H1 (cell line): ENCODE data around the gene AMN1. TPM values are rescaled to one million over a fixed set of nuclear protein-coding genes. Genes with fewer than 3 reads are reported as not detected.

Source experiments
- CTCF ChIA-PET: fragments of 300-600 bp; sonication (Branson Sonifier 250); formaldehyde crosslinking; loops from one replicate; lab custom pipeline; 2021; ENCODE audit not compliant: partially characterized antibody; lab: Charles Lee
- POLR2A ChIA-PET: fragments of 300-600 bp; sonication (Branson Sonifier 250); formaldehyde crosslinking; loops from one replicate; lab custom pipeline; 2021; ENCODE audit warnings: inconsistent platforms; ENCODE audit not compliant: partially characterized antibody; lab: Charles Lee
- DNase-seq, 2 experiments: peaks; one replicate each; pipeline versions ENCODE4 v3.0.0 to v3.0.0-alpha.2; 2010 to 2022; ENCODE audit warnings: low spot score in 2 of 2, low read depth in 1 of 2, mixed read lengths in 1 of 2
- FAIRE-seq: peaks from 2 replicates; lab custom pipeline; 2011; peaks lifted over from hg19 to GRCh38; lab: Jason Lieb, UNC
- H2AFZ ChIP-seq: 2 replicates; pipeline ENCODE4 v1.8.1; 2012; ENCODE audit warnings: low read length, inconsistent platforms
- H2AK5ac ChIP-seq: 2 replicates; pipeline ENCODE4 v1.6.1; 2013; ENCODE audit warnings: low read depth, low read length
- H2BK120ac ChIP-seq: replicated peaks from 2 replicates; pipeline ENCODE3; 2013; ENCODE audit warnings: low read depth, low read length, inconsistent platforms
- H2BK12ac ChIP-seq: 2 replicates; pipeline ENCODE4 v1.6.1; 2013; ENCODE audit warnings: low read depth, low read length
- H2BK15ac ChIP-seq: 2 replicates; pipeline ENCODE4 v1.6.1; 2013; ENCODE audit warnings: low read length
- H2BK20ac ChIP-seq: 2 replicates; pipeline ENCODE4 v1.6.1; 2013; ENCODE audit warnings: low read length
- H2BK5ac ChIP-seq: 2 replicates; pipeline ENCODE4 v1.6.1; 2013; ENCODE audit warnings: low read depth, low read length
- H3K14ac ChIP-seq: 2 replicates; pipeline ENCODE4 v1.6.1; 2013; ENCODE audit warnings: inconsistent platforms; ENCODE audit not compliant: insufficient read length
- H3K18ac ChIP-seq: 2 replicates; pipeline ENCODE4 v1.6.1; 2013; ENCODE audit warnings: low read length; ENCODE audit errors: extremely low read depth
- H3K23ac ChIP-seq: 2 replicates; pipeline ENCODE4 v1.6.1; 2013; ENCODE audit warnings: inconsistent platforms; ENCODE audit not compliant: insufficient read length
- H3K23me2 ChIP-seq: 2 replicates; pipeline ENCODE4 v1.6.1; 2013; ENCODE audit warnings: low read depth, low read length
- H3K27ac ChIP-seq: 2 replicates; pipeline ENCODE4 v1.6.1; 2011; ENCODE audit warnings: low read depth, low read length, inconsistent platforms
- H3K27me3 ChIP-seq, 4 experiments: replicated peaks in 1 of 4; 1 replicate in 1 of 4; 2 replicates in 3 of 4; pipeline versions ENCODE4 v1.6.1 to v1.8.1; 2011 to 2013; ENCODE audit warnings: low read length in 3 of 4, mild to moderate bottlenecking in 3 of 4, inconsistent platforms in 2 of 4, mixed read lengths in 2 of 4, moderate library complexity in 1 of 4; ENCODE audit not compliant: control insufficient read depth in 3 of 4, insufficient read depth in 3 of 4; ENCODE audit errors: extremely low read depth in 1 of 4
- H3K36me3 ChIP-seq, 4 experiments: 2 replicates each; pipeline versions ENCODE4 v1.6.1 to v1.8.1; 2011 to 2013; ENCODE audit warnings: mild to moderate bottlenecking in 4 of 4, low read length in 3 of 4, moderate library complexity in 2 of 4, control low read depth in 1 of 4, inconsistent platforms in 1 of 4; ENCODE audit not compliant: insufficient read depth in 4 of 4, control insufficient read depth in 2 of 4
- H3K4ac ChIP-seq: replicated peaks from 2 replicates; pipeline ENCODE3; 2013; ENCODE audit warnings: low read length, low read depth, mixed read lengths, inconsistent platforms; ENCODE audit not compliant: insufficient read length
- H3K4me1 ChIP-seq, 4 experiments: replicated peaks in 1 of 4; 1 replicate in 1 of 4; 2 replicates in 3 of 4; pipeline versions ENCODE4 v1.6.1 to v1.8.1; 2011 to 2013; ENCODE audit warnings: low read length in 3 of 4, inconsistent platforms in 2 of 4, mixed read lengths in 1 of 4; ENCODE audit not compliant: insufficient read depth in 4 of 4, control insufficient read depth in 3 of 4
- H3K4me2 ChIP-seq, 2 experiments: 2 replicates each; pipeline versions ENCODE4 v1.6.1 to v1.8.1; 2011 to 2013; ENCODE audit warnings: low read depth in 2 of 2, low read length in 2 of 2, control low read depth in 1 of 2, inconsistent platforms in 1 of 2, mild to moderate bottlenecking in 1 of 2; ENCODE audit not compliant: insufficient read depth in 1 of 2
- H3K4me3 ChIP-seq, 4 experiments: fragments of 200-600, 300-600 bp in 1 of 4; sonication (generic), shearing (Covaris generic), sonication (Bioruptor Twin) in 1 of 4; 2 replicates each; pipeline versions ENCODE4 v1.5.1 to v1.8.1; 2011 to 2016; ENCODE audit warnings: low read length in 4 of 4, low read depth in 3 of 4, control low read depth in 2 of 4, inconsistent platforms in 2 of 4, mild to moderate bottlenecking in 2 of 4, mixed read lengths in 1 of 4, moderate library complexity in 1 of 4; ENCODE audit not compliant: insufficient read depth in 2 of 4; ENCODE audit errors: extremely low read depth in 1 of 4
- H3K56ac ChIP-seq: replicated peaks from 2 replicates; pipeline ENCODE3; 2013; ENCODE audit warnings: low read depth, mild to moderate bottlenecking, mixed read lengths, low read length, inconsistent platforms; ENCODE audit not compliant: insufficient read length
- H3K79me1 ChIP-seq: 2 replicates; pipeline ENCODE4 v1.6.1; 2013; ENCODE audit warnings: low read depth, low read length, control low read depth
- H3K79me2 ChIP-seq, 2 experiments: 2 replicates each; pipeline versions ENCODE4 v1.6.1 to v1.8.1; 2012 to 2013; ENCODE audit warnings: low read length in 2 of 2, mild to moderate bottlenecking in 2 of 2, inconsistent platforms in 1 of 2; ENCODE audit not compliant: insufficient read depth in 2 of 2, control insufficient read depth in 1 of 2
- H3K9ac ChIP-seq, 4 experiments: replicated peaks in 1 of 4; 1 replicate in 1 of 4; 2 replicates in 3 of 4; pipeline versions ENCODE4 v1.6.1 to v1.8.1; 2011 to 2013; ENCODE audit warnings: low read depth in 3 of 4, low read length in 3 of 4, control low read depth in 2 of 4, mild to moderate bottlenecking in 2 of 4, moderate library complexity in 2 of 4, inconsistent platforms in 1 of 4; ENCODE audit errors: extremely low read depth in 1 of 4
- H3K9me3 ChIP-seq, 2 experiments: 2 replicates each; pipeline versions ENCODE4 v1.6.1 to v1.8.1; 2012 to 2013; ENCODE audit warnings: mild to moderate bottlenecking in 2 of 2, moderate library complexity in 2 of 2, control low read depth in 1 of 2, inconsistent platforms in 1 of 2, low read depth in 1 of 2, low read length in 1 of 2, mixed read lengths in 1 of 2; ENCODE audit not compliant: insufficient read depth in 2 of 2
- H4K20me1 ChIP-seq, 2 experiments: replicated peaks in 1 of 2; 2 replicates each; pipeline versions ENCODE3 to v1.8.1; 2011 to 2013; ENCODE audit warnings: inconsistent platforms in 2 of 2, low read length in 2 of 2, mild to moderate bottlenecking in 1 of 2; ENCODE audit not compliant: insufficient read depth in 2 of 2, control insufficient read depth in 1 of 2
- H4K5ac ChIP-seq: 2 replicates; pipeline ENCODE4 v1.6.1; 2013; ENCODE audit warnings: low read length, low read depth, mixed read lengths, inconsistent platforms; ENCODE audit not compliant: insufficient read length
- H4K8ac ChIP-seq: 2 replicates; pipeline ENCODE4 v1.8.0; 2013; ENCODE audit warnings: mild to moderate bottlenecking, moderate library complexity, low read length, inconsistent platforms; ENCODE audit not compliant: insufficient read depth; ENCODE audit errors: extremely low read depth
- H4K91ac ChIP-seq: replicated peaks from 2 replicates; pipeline ENCODE3; 2013; ENCODE audit warnings: low read length, mixed read lengths, inconsistent platforms; ENCODE audit not compliant: insufficient read length
- BCL11A ChIP-seq, 2 experiments: IDR thresholded peaks; one replicate each; pipeline ENCODE4 v1.6.1; 2011; ENCODE audit warnings: low read depth in 2 of 2, low read length in 2 of 2, mild to moderate bottlenecking in 2 of 2
- EGR1 ChIP-seq: IDR thresholded peaks from 2 replicates; pipeline ENCODE4 v1.6.1; 2011; ENCODE audit warnings: low read depth, low read length, borderline replicate concordance
- EP300 ChIP-seq, 2 experiments: IDR thresholded peaks; 1 replicate in 1 of 2; 2 replicates in 1 of 2; pipeline ENCODE4 v1.6.1; 2011 to 2012; ENCODE audit warnings: low read depth in 2 of 2, low read length in 2 of 2, mild to moderate bottlenecking in 2 of 2, borderline replicate concordance in 1 of 2, inconsistent platforms in 1 of 2, moderate library complexity in 1 of 2
- JUN ChIP-seq: IDR thresholded peaks from 2 replicates; pipeline ENCODE4 v1.6.1; 2011; ENCODE audit warnings: low read depth, mild to moderate bottlenecking, improper control_type of control experiment, low read length
- KDM4A ChIP-seq: IDR thresholded peaks from one replicate; pipeline ENCODE4 v1.7.1; 2012; ENCODE audit warnings: low read depth, mild to moderate bottlenecking, moderate library complexity, low read length, inconsistent platforms; ENCODE audit not compliant: severe bottlenecking
- RNF2 ChIP-seq: fragments of 200-900, 300-1000 bp; sonication (generic); IDR thresholded peaks from 2 replicates; pipeline ENCODE4 v1.7.1; 2016; ENCODE audit warnings: borderline replicate concordance, low read depth, mild to moderate bottlenecking, antibody characterized with exemption, low read length; ENCODE audit not compliant: poor library complexity, severe bottlenecking; ENCODE audit errors: missing control alignments
- USF2 ChIP-seq: IDR thresholded peaks from 2 replicates; pipeline ENCODE4 v1.6.1; 2011; ENCODE audit warnings: low read length, improper control_type of control experiment
- YY1 ChIP-seq: IDR thresholded peaks from 2 replicates; pipeline ENCODE4 v1.6.1; 2011; ENCODE audit warnings: low read depth, mild to moderate bottlenecking, low read length
- WGBS, 2 experiments: shearing (Covaris generic) in 1 of 2; methylation state at CpG; one replicate each; pipeline versions ENCODE4 v1.1.6 to v1.1.7; 2013 to 2015; ENCODE audit warnings: low lambda C conversion rate in 2 of 2, mixed read lengths in 2 of 2, inconsistent platforms in 1 of 2, low coverage in 1 of 2, missing lambda C conversion rate in 1 of 2; ENCODE audit not compliant: insufficient replicate concordance in 2 of 2, insufficient coverage in 1 of 2, insufficient read length in 1 of 2; ENCODE audit errors: extremely low coverage in 1 of 2, missing lambda C conversion rate in 1 of 2; 5-methylcytosine and 5-hydroxymethylcytosine counted together
- polyA plus RNA-seq, 7 experiments: library from polyadenylated mRNA; depleted of rRNA in 3 of 7; stranded (reverse) in 5 of 7; unstranded in 2 of 7; fragments of >200 nt in 5 of 7; fragments of 200-250 nt in 2 of 7; gene quantifications; 1 replicate in 5 of 7; 2 replicates in 1 of 7; 4 replicates in 1 of 7; pipeline versions ENCODE4 v1.2.1 to v1.2.3, GENCODE V29; 2011 to 2013; ENCODE audit warnings: missing spikeins in 2 of 7, mixed read lengths in 2 of 7
- total RNA-seq: library from RNA; stranded (reverse); fragmentation: NEBNext Ultra II Directional; extraction: Animal tissue kit (Norgen Biotek cat#: 25700); gene quantifications from 2 replicates; pipeline ENCODE4 v1.2.1, GENCODE V29; 2021
- TF ChIP-seq, protein P1 (sequence below): IDR thresholded peaks from 2 replicates; pipeline ENCODE4 v1.6.1; 2012; ENCODE audit warnings: inconsistent platforms

AMN1 gene
- total and polyA plus RNA-seq, 2 of the 8 experiments (the other 6 are each of a cell fraction or from before 2014, with no cell fraction given): 7.5 to 13.8 TPM

- WGBS, 2 experiments: 92% methylated on average over 4 of the region's 5 CpGs; no CpG with 5 or more reads in 1 of the 2 experiments
- no peak overlapping the region for H3K23ac ChIP-seq
- H3K18ac ChIP-seq: no peak overlapping the region
- H2BK20ac ChIP-seq: peak overlapping the region; percentile 48; the same call in 1 of the 2 replicates
- no peak overlapping the region for H2BK12ac ChIP-seq
- no peak overlapping the region for H4K5ac ChIP-seq
- H3K23me2 ChIP-seq: no peaks in the 10 kb centered on the region
- H3K4me1 ChIP-seq: no peaks in the 10 kb centered on the region
- H4K20me1 ChIP-seq: no peaks in the 10 kb centered on the region
- no peak overlapping the region for H3K4me3 ChIP-seq
- H3K36me3 ChIP-seq: no peaks in the 10 kb centered on the region
- TF ChIP-seq USF2 (no peak), JUN (no peak), RNF2 (no peak), EP300 (IDR thresholded peaks at IDR 0.05; ENCODE audit: borderline replicate concordance in 1 of 2, low read depth in 2 of 2, low read length in 2 of 2) (no peak), EGR1 (no peak), YY1 (no peak), BCL11A (IDR thresholded peaks at IDR 0.05; ENCODE audit: low read depth in 2 of 2, low read length in 2 of 2) (no peak), KDM4A (no peak)
- TF ChIP-seq, protein P1, sequence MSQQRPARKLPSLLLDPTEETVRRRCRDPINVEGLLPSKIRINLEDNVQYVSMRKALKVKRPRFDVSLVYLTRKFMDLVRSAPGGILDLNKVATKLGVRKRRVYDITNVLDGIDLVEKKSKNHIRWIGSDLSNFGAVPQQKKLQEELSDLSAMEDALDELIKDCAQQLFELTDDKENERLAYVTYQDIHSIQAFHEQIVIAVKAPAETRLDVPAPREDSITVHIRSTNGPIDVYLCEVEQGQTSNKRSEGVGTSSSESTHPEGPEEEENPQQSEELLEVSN: no peak
- no peak overlapping the region for H4K8ac ChIP-seq
- no peak overlapping the region for H4K91ac ChIP-seq
- no peak overlapping the region for H2AK5ac ChIP-seq
- H3K9me3 ChIP-seq: no peaks in the 10 kb centered on the region
- peak overlapping the region; percentile 76; the same call in 1 of the 2 replicates for H2AFZ ChIP-seq
- H3K14ac ChIP-seq: no peak overlapping the region
- ChIA-PET CTCF (interaction anchor here (1.1 to 1.6 kb wide), 2 partner anchors 226 to 355 kb away, joined by 3 to 7 read pairs; no protein-coding TSS in a partner anchor), POLR2A (interaction anchor here (1.1 kb wide), 1 partner anchor 254 kb away, joined by 3 read pairs; no protein-coding TSS in a partner anchor)
- H3K79me1 ChIP-seq: no peaks in the 10 kb centered on the region
- no peak for FAIRE-seq
- H2BK120ac ChIP-seq: no peak overlapping the region
- H3K4me2 ChIP-seq: no peak overlapping the region
- no peak overlapping the region for H3K27ac ChIP-seq
- no peak for DNase-seq
- no peak overlapping the region for H3K56ac ChIP-seq
- no peak overlapping the region for H3K4ac ChIP-seq
- H3K79me2 ChIP-seq: no peaks in the 10 kb centered on the region
- no peak overlapping the region for H2BK15ac ChIP-seq
- no peak overlapping the region for H2BK5ac ChIP-seq
- H3K9ac ChIP-seq: no peak overlapping the region
- H3K27me3 ChIP-seq: no peaks in the 10 kb centered on the region
Measured at GRCh38 chr12:31627456-31628054, 101.3 kb downstream of the AMN1 start.
